Activated CD4-positive, alpha-beta T cell treated with anti-CD3 and anti-CD28 coated beads, Interleukin-2, amount 50 U/mL, for 48 hours (primary cell): ENCODE results near the gene RNF39.
"Not testable (repeated sequence)": the region's sequence is repeated elsewhere in the genome, so short reads cannot be mapped to it uniquely, and the experiment has no call there.

Source experiments
- DNase-seq, 2 experiments: peaks; one replicate each; pipeline ENCODE4 v3.0.0-alpha.2; 2020

RNF39 gene

DNA sequence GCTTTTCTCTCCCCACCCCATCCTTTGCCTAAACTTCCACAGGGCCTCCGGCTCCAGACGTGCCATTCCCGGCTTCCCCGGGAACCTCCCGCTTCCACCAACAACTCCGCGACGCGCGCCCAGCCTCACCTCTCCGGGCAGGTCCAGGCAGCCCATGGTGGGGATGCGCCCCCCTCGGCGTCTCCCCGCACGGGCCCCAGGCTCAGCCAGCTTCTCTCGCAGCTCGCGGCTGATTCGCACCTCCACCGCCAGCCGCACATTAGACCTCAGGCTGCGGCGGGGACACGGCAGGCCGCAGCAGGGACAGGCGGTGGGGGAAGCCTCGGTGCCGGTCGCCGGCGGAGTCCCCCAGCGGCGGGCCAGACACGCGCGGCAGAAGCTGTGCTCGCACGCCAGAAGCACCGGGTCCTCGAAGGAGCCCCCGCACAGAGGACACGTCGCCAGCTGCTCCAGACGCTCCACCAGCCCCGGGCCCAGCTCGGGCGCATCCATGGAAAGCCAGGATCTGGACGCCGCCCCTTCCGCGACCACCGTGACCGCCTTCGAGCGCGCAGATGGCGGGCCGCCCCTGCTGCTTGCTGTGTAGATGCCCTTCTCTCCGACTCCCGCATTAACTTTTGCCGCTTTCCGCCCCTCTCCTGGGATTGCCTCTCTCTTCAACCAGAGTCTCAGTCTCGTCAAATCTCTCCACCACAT, at the start of gene RNF39:
TSS of gene RNF39 (minus strand) at position 676 of the 696 bp plus-strand sequence. CDS start at position 492, 184 bp downstream.
- DNase-seq = no peak

- no peak for DNase-seq
Measured at GRCh38 chr6:30122515-30122914, 46.9 kb upstream of the RNF39 start.

- no peak for DNase-seq
Measured at GRCh38 chr6:30121446-30122366, 46.1 kb upstream of the RNF39 start.

GRCh38 chr6:30118691-30119090, 43.1 kb upstream of the RNF39 start:
- not testable (repeated sequence) for DNase-seq

DNA sequence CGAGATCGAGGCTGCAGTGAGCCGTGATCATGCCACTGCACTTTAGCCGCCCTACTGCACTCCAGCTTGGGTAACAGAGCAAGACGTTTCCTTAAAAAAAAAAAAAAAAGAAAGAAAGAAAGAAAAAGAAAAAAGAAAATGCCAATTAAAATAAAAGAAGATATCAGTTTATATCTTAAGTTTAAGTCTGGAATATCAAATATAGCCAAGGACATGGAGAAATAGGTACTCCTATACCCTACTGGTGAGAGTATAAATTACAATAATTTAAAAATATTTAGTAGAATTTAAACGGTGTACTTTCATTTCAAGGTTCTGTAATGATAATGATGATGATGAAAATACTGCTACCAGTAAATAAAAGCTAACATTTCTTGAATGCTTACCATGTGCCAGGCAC, 41.2 kb upstream of the RNF39 start:
- DNase-seq = no peak

DNA sequence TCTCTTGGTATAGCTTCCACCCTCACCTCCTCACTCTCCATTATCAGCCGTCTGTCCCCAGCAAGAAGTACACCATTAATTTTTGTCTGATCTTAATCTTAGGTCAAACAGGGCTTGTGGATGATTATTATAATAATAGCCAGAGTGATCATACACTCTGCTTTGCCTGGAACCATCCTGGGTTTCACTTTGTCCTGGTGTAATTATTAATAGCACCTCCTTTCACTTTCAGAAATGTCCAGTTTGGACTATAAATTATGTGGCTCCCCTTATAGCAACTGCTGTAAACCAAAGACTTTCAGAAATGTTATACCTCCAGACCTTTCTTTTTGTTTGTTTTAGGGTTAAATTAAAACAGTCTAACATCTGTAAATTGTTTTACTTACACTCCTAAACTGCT, 38.3 kb upstream of the RNF39 start:
- DNase-seq = no peak

DNA sequence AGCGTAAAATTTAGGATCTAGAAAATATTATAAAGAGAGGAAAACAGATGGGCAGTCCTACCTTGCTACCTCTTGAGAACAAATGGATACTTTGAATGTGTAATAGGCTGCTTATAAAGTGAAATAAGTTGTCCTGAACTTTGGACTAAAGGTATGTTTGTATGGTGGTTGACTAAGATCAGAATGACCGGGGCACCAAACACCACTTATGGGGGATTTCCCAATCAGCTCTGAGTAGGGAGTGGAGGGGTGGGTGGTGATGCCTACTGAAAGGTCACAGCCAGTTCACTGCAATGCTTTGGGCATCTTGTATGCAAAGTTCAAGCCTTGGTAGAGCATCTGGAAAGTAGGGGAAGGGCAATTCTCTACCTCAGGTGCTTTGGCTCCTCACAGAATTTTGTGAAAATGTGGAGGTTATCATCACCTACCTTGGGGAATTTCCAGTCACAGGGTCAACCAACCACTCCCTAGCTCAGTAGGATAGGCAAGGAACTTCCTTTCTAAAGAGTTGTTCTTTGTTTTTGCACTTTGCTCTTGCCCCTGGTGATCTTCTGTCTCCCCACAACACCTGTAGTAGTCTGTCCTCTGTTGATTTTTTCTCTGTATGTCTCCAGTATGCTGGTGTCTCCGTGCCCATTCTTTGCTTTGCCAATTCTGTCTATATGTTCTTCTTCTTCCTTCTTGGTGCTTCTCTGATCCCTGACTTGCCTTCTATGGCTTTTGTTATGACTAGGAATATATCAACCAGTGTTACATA, 37.6 kb upstream of the RNF39 start, which contains the start of gene TRIM31:
TSS of gene TRIM31 (minus strand) at position 88 of the 757 bp plus-strand sequence. CDS start 285 bp downstream, outside the sequence.
- no peak for DNase-seq

GRCh38 chr6:30112402-30112994, 36.9 kb upstream of the RNF39 start:
- DNase-seq = no peak

DNA sequence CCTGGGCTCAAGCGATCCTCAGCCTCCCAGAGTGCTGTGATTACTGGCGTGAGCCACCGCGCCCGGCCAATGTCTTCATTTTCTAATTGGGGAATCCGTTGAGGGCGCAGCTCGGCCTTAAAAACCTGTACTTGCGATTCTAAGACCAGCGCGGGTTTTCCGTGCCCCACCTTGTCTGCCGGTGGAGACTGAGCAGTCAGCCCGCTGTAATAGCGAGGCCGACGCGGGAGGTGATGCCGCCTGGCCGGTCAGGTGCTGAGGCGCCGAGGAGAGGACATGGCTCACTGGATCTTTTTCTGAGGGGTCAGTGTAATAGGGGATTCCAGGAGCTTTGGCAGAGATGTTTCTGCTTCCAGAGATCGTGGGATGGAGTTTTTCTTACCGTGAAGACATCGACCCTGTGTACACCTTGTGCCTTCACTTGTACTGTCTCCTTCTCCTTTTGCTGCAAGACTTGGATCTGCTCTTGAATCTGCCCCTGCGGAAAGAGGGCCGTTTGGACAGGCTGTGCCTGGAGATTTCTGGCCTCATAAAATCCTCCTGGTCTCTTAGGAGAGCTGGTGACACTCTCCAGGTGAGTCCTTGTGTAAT, 35.8 kb upstream of the RNF39 start:
- DNase-seq = no peak

- DNase-seq = no peak
Measured at GRCh38 chr6:30104661-30105060, 29.1 kb upstream of the RNF39 start.

DNA sequence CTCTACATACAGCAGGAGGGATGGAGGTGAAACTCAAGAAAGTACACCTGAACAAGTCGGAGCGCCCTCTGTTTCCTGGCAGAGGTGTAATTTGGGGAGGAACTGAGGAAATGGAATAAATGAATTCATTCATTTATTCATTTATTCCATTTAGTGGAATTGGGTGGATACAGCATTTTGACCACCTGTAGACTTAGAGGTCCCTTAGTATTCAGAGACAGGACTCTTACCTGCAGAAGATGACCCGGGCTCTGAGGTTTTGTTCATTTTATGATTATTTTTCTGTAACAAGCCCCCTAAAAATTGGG, 28.3 kb upstream of the RNF39 start:
- DNase-seq = no peak

GRCh38 chr6:30102970-30103871, 27.7 kb upstream of the RNF39 start:
- DNase-seq = peak; percentile 83 to 90

DNA sequence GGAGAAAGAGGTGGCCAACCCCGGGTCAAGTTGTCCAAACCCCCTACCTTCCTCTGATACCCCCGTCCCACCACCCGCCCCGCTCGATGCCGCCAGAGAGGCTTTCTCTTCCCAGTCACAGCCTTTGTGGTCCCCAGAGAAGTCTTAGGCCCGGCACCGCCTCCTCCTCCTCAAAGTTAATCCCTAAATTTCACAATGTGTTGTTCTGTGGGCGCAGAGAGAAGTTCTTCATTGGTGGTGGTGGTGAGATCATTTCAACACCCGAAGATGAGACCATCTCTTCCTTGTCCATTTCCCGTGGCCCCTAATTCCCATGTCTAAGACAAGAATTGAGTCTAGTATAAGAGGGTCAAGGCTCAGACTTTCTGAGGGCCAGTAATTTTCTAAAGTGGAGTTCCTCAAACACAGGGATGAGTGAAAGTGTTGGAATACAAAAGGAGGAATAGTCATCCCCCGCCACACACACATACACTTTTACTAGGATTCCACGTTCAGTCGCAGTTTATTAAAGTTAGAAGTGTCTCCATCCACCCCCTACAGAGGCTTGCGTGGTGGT, 26.9 kb upstream of the RNF39 start:
- peak in 1 of 2 experiments; percentile 10 for DNase-seq

DNA sequence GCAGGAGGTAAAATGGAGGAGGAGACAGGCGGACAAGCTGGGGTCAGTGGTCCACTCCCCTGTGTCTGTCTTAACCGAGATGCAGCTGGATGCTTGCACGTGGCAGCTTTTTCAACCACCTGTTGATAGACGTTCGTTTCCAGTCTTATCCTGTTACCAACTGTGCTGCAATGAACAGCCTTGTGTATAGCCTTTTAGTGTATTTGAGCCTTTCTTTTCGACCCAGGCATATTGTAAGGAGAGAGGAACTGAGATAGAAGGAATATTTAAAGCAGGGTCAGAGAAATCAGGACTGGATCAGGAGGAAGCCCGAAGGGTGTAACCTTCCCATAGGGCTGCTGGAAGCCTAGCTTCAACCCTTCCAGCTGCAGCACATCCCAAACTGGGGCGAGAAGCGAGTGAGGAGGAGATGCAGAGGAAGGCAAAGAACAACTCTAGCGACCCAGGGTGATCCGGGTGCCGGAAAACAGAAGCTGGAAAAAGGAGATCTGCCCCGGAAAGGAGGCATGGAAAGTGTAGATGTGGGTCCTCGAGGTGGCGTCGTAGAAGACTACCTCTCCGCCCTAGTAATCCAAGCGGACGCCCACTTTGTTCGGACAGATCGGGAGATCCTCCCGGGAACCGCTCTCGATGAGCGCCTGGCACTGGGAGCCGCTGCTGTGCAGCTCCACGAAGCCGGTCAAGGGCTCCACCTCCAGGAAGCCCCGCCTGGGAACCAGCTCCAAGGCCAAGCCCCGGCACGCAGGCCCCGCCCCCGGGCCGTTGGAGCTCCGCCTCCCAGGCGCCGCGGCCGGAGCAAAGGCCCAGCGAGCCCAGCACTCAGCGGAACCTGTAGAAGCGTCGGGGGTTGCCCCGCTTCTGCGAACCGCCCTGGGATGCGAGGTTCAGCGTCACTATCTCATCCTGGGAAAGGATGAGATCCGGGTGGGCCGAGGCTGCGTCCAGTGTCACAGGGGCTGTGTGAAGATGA, 26.2 kb upstream of the RNF39 start:
- peak; percentile 85 to 86 for DNase-seq

GRCh38 chr6:30100585-30101443, 25.2 kb upstream of the RNF39 start:
- peak; percentile 20 to 21 for DNase-seq

GRCh38 chr6:30100154-30100553, 24.6 kb upstream of the RNF39 start:
- no peak for DNase-seq

- no peak for DNase-seq
Measured at GRCh38 chr6:30097902-30098768, 22.6 kb upstream of the RNF39 start.

GRCh38 chr6:30096829-30097228, 21.3 kb upstream of the RNF39 start:
- DNase-seq = no peak
